Measurements from ENCODE around the gene MSANTD1.

MSANTD1 gene

GRCh38 chr4:3226944-3227343 is 22.0 kb upstream of the MSANTD1 start:
- peaks cover 65% of the 10 kb centered on the region for H3K36me3 ChIP-seq (ENCODE audit: control insufficient read depth, low read depth, low read length)

GRCh38 chr4:3227878-3228675 is 20.9 kb upstream of the MSANTD1 start:
- H3K9ac ChIP-seq (ENCODE audit: low read length): no peak overlapping the region
- H3K4me1 ChIP-seq (ENCODE audit: control insufficient read depth, low read depth, low read length): no peaks in the 10 kb centered on the region
- peaks cover 68% of the 10 kb centered on the region for H3K36me3 ChIP-seq (ENCODE audit: control insufficient read depth, low read depth, low read length)
- H3K27ac ChIP-seq (ENCODE audit: low read length): no peak overlapping the region
- H3K9me3 ChIP-seq (ENCODE audit: control insufficient read depth, low read depth, low read length): no peaks in the 10 kb centered on the region
- H3K27me3 ChIP-seq (ENCODE audit: control insufficient read depth, insufficient read depth, low read length): no peaks in the 10 kb centered on the region
- no peak overlapping the region for H3K4me3 ChIP-seq (ENCODE audit: low read length)

More at GRCh38 chr4:3226944-3227343, 22.0 kb upstream of the MSANTD1 start:
- Histone ChIP-seq H3K27ac (ENCODE audit: low read length) (no peak overlapping the region), H3K4me3 (ENCODE audit: low read length) (no peak overlapping the region), H3K27me3 (ENCODE audit: control insufficient read depth, insufficient read depth, low read length) (no peaks in the 10 kb centered on the region), H3K9ac (ENCODE audit: low read length) (no peak overlapping the region), H3K4me1 (ENCODE audit: control insufficient read depth, low read depth, low read length) (no peaks in the 10 kb centered on the region), H3K9me3 (ENCODE audit: control insufficient read depth, low read depth, low read length) (no peaks in the 10 kb centered on the region)

- Histone ChIP-seq H3K9ac (ENCODE audit: low read length) (no peak overlapping the region), H3K9me3 (ENCODE audit: control insufficient read depth, low read depth, low read length) (no peaks in the 10 kb centered on the region), H3K27me3 (ENCODE audit: control insufficient read depth, insufficient read depth, low read length) (no peaks in the 10 kb centered on the region), H3K4me1 (ENCODE audit: control insufficient read depth, low read depth, low read length) (no peaks in the 10 kb centered on the region), H3K4me3 (ENCODE audit: low read length) (no peak overlapping the region), H3K36me3 (ENCODE audit: control insufficient read depth, low read depth, low read length) (peaks cover 66% of the 10 kb centered on the region), H3K27ac (ENCODE audit: low read length) (no peak overlapping the region)
These were observed 20.1 kb upstream of the MSANTD1 start for GRCh38 chr4:3228881-3229280.

GRCh38 chr4:3229328-3229727 is 19.6 kb upstream of the MSANTD1 start:
- H3K9ac ChIP-seq (ENCODE audit: low read length): no peak overlapping the region
- peaks cover 62% of the 10 kb centered on the region for H3K36me3 ChIP-seq (ENCODE audit: control insufficient read depth, low read depth, low read length)
- H3K4me1 ChIP-seq (ENCODE audit: control insufficient read depth, low read depth, low read length): no peaks in the 10 kb centered on the region
- H3K9me3 ChIP-seq (ENCODE audit: control insufficient read depth, low read depth, low read length): no peaks in the 10 kb centered on the region
- H3K27me3 ChIP-seq (ENCODE audit: control insufficient read depth, insufficient read depth, low read length): no peaks in the 10 kb centered on the region
- no peak overlapping the region for H3K27ac ChIP-seq (ENCODE audit: low read length)
- H3K4me3 ChIP-seq (ENCODE audit: low read length): no peak overlapping the region

- H3K9ac ChIP-seq (ENCODE audit: low read length): no peak overlapping the region
- no peaks in the 10 kb centered on the region for H3K4me1 ChIP-seq (ENCODE audit: control insufficient read depth, low read depth, low read length)
- H3K9me3 ChIP-seq (ENCODE audit: control insufficient read depth, low read depth, low read length): no peaks in the 10 kb centered on the region
- no peak overlapping the region for H3K4me3 ChIP-seq (ENCODE audit: low read length)
- H3K36me3 ChIP-seq (ENCODE audit: control insufficient read depth, low read depth, low read length): peaks cover 57% of the 10 kb centered on the region
- H3K27me3 ChIP-seq (ENCODE audit: control insufficient read depth, insufficient read depth, low read length): no peaks in the 10 kb centered on the region
- no peak overlapping the region for H3K27ac ChIP-seq (ENCODE audit: low read length)
These were observed 19.0 kb upstream of the MSANTD1 start for GRCh38 chr4:3229964-3230363.

DNA sequence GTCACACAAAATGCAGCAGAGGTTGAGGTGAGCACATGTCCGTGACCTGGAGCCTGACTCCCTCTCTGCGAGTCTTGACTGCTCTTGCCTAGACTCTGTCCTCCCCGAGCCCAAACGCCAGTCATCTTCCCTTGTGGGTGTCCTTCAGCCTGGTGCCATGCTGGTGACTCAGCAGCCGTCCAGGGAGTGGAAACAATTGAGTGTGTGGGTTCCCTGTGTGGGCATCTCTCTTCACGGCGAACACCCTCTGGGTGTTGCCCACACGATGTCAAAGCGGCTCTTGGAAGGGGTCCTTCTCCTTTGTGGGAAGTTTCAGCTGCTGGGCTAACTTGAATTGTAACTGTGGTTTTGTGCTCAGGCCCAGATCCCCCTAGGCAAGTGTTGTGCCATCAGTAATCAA is 17.5 kb upstream of the MSANTD1 start:
- no peaks in the 10 kb centered on the region for H3K4me1 ChIP-seq (ENCODE audit: control insufficient read depth, low read depth, low read length)
- H3K4me3 ChIP-seq (ENCODE audit: low read length): no peak overlapping the region
- H3K9ac ChIP-seq (ENCODE audit: low read length): no peak overlapping the region
- peaks cover 13% of the 10 kb centered on the region for H3K27me3 ChIP-seq (ENCODE audit: control insufficient read depth, insufficient read depth, low read length)
- no peaks in the 10 kb centered on the region for H3K9me3 ChIP-seq (ENCODE audit: control insufficient read depth, low read depth, low read length)
- H3K27ac ChIP-seq (ENCODE audit: low read length): no peak overlapping the region
- peaks cover 63% of the 10 kb centered on the region for H3K36me3 ChIP-seq (ENCODE audit: control insufficient read depth, low read depth, low read length)

GRCh38 chr4:3232001-3232400 is 17.0 kb upstream of the MSANTD1 start:
- Histone ChIP-seq H3K27ac (ENCODE audit: low read length) (no peak overlapping the region), H3K27me3 (ENCODE audit: control insufficient read depth, insufficient read depth, low read length) (peaks cover 18% of the 10 kb centered on the region), H3K9me3 (ENCODE audit: control insufficient read depth, low read depth, low read length) (no peaks in the 10 kb centered on the region), H3K4me3 (ENCODE audit: low read length) (no peak overlapping the region), H3K4me1 (ENCODE audit: control insufficient read depth, low read depth, low read length) (no peaks in the 10 kb centered on the region), H3K36me3 (ENCODE audit: control insufficient read depth, low read depth, low read length) (peaks cover 59% of the 10 kb centered on the region), H3K9ac (ENCODE audit: low read length) (no peak overlapping the region)

DNA sequence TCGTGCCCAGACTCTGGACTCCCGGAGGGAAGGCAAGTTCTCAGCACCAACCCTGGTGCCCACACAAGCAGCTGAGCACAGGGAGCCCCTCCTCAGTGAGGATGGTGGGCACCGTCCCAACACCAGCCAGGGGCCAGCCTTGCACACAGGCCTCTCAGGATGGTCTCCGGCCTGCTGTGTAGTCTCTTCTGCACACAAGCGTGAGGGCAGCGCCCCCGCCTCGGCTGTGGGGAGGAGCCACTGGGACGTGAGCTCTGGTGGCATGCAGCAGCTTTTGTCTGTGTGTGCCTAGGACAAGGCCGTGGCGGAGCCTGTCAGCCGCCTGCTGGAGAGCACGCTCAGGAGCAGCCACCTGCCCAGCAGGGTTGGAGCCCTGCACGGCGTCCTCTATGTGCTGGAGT is 16.1 kb upstream of the MSANTD1 start:
- Histone ChIP-seq H3K9ac (ENCODE audit: low read length) (no peak overlapping the region), H3K9me3 (ENCODE audit: control insufficient read depth, low read depth, low read length) (no peaks in the 10 kb centered on the region), H3K27me3 (ENCODE audit: control insufficient read depth, insufficient read depth, low read length) (peaks cover 24% of the 10 kb centered on the region), H3K4me1 (ENCODE audit: control insufficient read depth, low read depth, low read length) (peaks cover 6% of the 10 kb centered on the region), H3K4me3 (ENCODE audit: low read length) (no peak overlapping the region), H3K36me3 (ENCODE audit: control insufficient read depth, low read depth, low read length) (peaks cover 59% of the 10 kb centered on the region), H3K27ac (ENCODE audit: low read length) (no peak overlapping the region)

DNA sequence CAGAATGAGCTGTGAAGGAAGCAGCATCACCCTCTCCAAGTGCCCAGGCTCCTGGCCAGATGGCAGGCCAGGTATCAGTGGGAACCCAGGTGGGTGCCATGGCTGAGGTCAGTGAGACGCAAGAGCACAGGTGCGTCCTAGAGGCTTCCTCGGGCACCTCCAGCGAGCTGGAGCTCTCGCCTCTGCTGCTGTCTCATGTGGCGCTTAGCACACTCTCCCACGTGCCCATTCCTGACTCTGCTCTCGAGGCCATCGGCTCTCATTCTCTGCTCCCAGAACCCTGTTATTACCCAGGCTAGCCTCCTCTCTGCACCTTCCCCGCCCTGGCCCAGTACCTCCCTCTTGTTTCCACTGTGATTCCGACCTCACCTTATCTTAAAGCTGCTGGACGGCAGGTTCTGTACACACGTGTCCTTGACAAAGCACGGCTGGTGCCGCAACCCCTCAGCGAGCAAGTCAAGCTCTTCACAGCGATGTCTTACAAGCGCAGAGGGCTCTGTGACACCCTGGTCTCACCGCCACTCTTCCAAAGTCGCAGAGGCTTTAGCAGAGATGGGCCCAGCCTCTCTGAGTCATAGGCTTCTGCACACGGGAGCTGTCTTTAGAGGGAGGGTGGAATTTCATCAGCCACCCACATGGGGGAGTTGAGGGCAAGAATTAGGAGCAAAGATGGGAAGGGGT is 15.4 kb upstream of the MSANTD1 start:
- Histone ChIP-seq H3K27me3 (ENCODE audit: control insufficient read depth, insufficient read depth, low read length) (peaks cover 30% of the 10 kb centered on the region), H3K9ac (ENCODE audit: low read length) (no peak overlapping the region), H3K4me3 (ENCODE audit: low read length) (no peak overlapping the region), H3K4me1 (ENCODE audit: control insufficient read depth, low read depth, low read length) (peaks cover 12% of the 10 kb centered on the region), H3K27ac (ENCODE audit: low read length) (no peak overlapping the region), H3K9me3 (ENCODE audit: control insufficient read depth, low read depth, low read length) (no peaks in the 10 kb centered on the region), H3K36me3 (ENCODE audit: control insufficient read depth, low read depth, low read length) (peaks cover 53% of the 10 kb centered on the region)

DNA sequence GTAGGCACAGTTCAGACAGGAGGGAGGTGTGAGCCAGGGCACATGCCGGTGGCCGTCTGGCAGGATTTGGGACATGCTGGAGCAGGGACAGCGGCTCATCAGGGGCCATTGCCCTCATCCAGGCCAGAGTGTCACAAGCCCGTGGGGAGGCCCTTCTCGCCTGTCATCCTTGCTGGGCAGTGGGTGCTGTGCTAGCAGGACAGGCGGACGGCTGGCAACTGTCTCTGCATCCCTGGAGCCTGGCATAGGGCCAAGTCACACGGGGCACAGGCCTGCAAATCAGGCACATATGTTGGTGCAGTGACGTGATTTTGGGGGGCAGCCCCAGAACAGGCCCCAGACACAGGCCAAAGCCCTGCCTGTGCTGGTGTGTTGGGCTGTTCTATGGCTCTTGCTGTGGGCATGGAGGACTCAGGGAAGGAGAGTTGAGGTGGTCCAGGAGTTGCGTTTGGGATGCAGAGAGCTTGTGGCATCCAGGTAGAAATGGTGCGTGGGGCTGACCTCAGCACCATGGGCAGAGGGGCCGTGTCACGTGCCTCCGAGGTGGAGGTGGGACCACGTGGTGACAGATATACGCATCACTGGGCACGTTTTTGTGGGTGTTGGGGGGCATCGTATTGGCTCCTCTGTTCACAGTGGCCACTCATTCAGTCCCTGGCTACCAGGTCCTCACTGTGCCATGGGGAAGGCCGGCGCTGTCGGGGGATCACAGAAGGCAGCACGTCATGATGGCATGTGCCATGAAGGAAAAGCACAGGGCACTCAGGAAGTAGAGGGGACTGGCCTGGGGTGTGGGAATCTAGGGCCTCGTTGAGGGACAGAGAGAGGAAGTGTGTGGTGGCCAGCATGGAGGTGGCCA is 14.6 kb upstream of the MSANTD1 start:
- Histone ChIP-seq H3K4me3 (ENCODE audit: low read length) (no peak overlapping the region), H3K27me3 (ENCODE audit: control insufficient read depth, insufficient read depth, low read length) (peaks cover 38% of the 10 kb centered on the region), H3K36me3 (ENCODE audit: control insufficient read depth, low read depth, low read length) (peaks cover 50% of the 10 kb centered on the region), H3K9ac (ENCODE audit: low read length) (no peak overlapping the region), H3K27ac (ENCODE audit: low read length) (no peak overlapping the region), H3K9me3 (ENCODE audit: control insufficient read depth, low read depth, low read length) (no peaks in the 10 kb centered on the region), H3K4me1 (ENCODE audit: control insufficient read depth, low read depth, low read length) (peaks cover 17% of the 10 kb centered on the region)

- Histone ChIP-seq H3K27ac (ENCODE audit: low read length) (no peak overlapping the region), H3K36me3 (ENCODE audit: control insufficient read depth, low read depth, low read length) (peaks cover 50% of the 10 kb centered on the region), H3K4me1 (ENCODE audit: control insufficient read depth, low read depth, low read length) (peaks cover 17% of the 10 kb centered on the region), H3K9ac (ENCODE audit: low read length) (no peak overlapping the region), H3K4me3 (ENCODE audit: low read length) (no peak overlapping the region), H3K27me3 (ENCODE audit: control insufficient read depth, insufficient read depth, low read length) (peaks cover 44% of the 10 kb centered on the region), H3K9me3 (ENCODE audit: control insufficient read depth, low read depth, low read length) (no peaks in the 10 kb centered on the region)
These were observed 14.0 kb upstream of the MSANTD1 start for GRCh38 chr4:3235030-3235345.
